Measurements from ENCODE around the gene NKX6-2.

GRCh38 chr10:132745971-132746370 lies 40.0 kb downstream of the NKX6-2 start:
- TF ChIP-seq CTCF (conservative IDR thresholded peaks at IDR 0.05), result no peak
- no peak for TF ChIP-seq ZFX (IDR thresholded peaks at IDR 0.05)

Data from C4-2B (cell line).